Progenitor cell of endocrine pancreas (in vitro differentiated cells): ENCODE data around the gene PCDH20. TPM values are rescaled to one million over a fixed set of nuclear protein-coding genes. Genes with fewer than 3 reads are reported as not detected.
A peak's percentile ranks its signal among the peaks of the same experiment; 100 is the strongest.

Experiments
- DNase-seq: peaks from one replicate; pipeline ENCODE4 v3.0.0; 2021; ENCODE audit warnings: low spot score; ENCODE audit not compliant: unreplicated experiment
- H3K27ac Mint-ChIP-seq: 2 replicates; pipeline ENCODE4 v1.8.0; 2021; ENCODE audit warnings: mild to moderate bottlenecking, moderate library complexity, mixed read lengths
- H3K27me3 Mint-ChIP-seq: 2 replicates; pipeline ENCODE4 v1.8.0; 2021; ENCODE audit warnings: mixed read lengths
- H3K36me3 Mint-ChIP-seq: 2 replicates; pipeline ENCODE4 v1.8.0; 2022; ENCODE audit warnings: mixed read lengths; ENCODE audit not compliant: insufficient read depth
- H3K4me1 Mint-ChIP-seq: 2 replicates; pipeline ENCODE4 v1.8.0; 2021; ENCODE audit warnings: low read depth, mixed read lengths
- H3K4me3 Mint-ChIP-seq: 2 replicates; pipeline ENCODE4 v1.8.0; 2021; ENCODE audit warnings: low read depth, mild to moderate bottlenecking, moderate library complexity, mixed read lengths
- H3K9me3 Mint-ChIP-seq: 2 replicates; pipeline ENCODE4 v1.8.0; 2021; ENCODE audit warnings: low read depth, mixed read lengths
- CTCF ChIP-seq: fragments of 200-600 bp; sonication (generic); IDR thresholded peaks from one replicate; pipeline ENCODE4 v1.5.0; 2021; ENCODE audit warnings: antibody characterized with exemption, mild to moderate bottlenecking; ENCODE audit not compliant: unreplicated experiment
- total RNA-seq: library from RNA; stranded (reverse); gene quantifications from 2 replicates; pipeline ENCODE4 v1.2.1, GENCODE V29; 2021

The PCDH20 gene
- total RNA-seq, 1 donor from 2014 or later = 22.7 TPM

GRCh38 chr13:61417086-61417570, 1.5 kb upstream of the PCDH20 start:
- DNase-seq = no peak
- Mint-ChIP-seq H3K27ac (peak overlapping the region; percentile 43), H3K36me3 (peaks cover 5% of the 10 kb centered on the region), H3K27me3 (no peaks in the 10 kb centered on the region), H3K4me3 (peak overlapping the region; percentile 15), H3K9me3 (no peaks in the 10 kb centered on the region), H3K4me1 (peaks cover 36% of the 10 kb centered on the region)
- no peak for TF ChIP-seq CTCF

GRCh38 chr13:61415058-61415721, 459 bp downstream of the PCDH20 start:
- Mint-ChIP-seq H3K27me3 (no peaks in the 10 kb centered on the region), H3K9me3 (no peaks in the 10 kb centered on the region), H3K27ac (peak overlapping the region; percentile 95), H3K36me3 (peaks cover 5% of the 10 kb centered on the region), H3K4me3 (peak overlapping the region; percentile 99), H3K4me1 (peaks cover 36% of the 10 kb centered on the region)
- TF ChIP-seq CTCF = no peak
- peak; percentile 62 for DNase-seq

- Mint-ChIP-seq H3K4me3 (peak overlapping the region; percentile 99), H3K36me3 (peaks cover 5% of the 10 kb centered on the region), H3K27me3 (no peaks in the 10 kb centered on the region), H3K27ac (peak overlapping the region; percentile 95), H3K9me3 (no peaks in the 10 kb centered on the region), H3K4me1 (peaks cover 38% of the 10 kb centered on the region)
- no peak for TF ChIP-seq CTCF
- DNase-seq = no peak
Observed at GRCh38 chr13:61414686-61415057, 977 bp downstream of the PCDH20 start.

GRCh38 chr13:61413572-61414535, 1.8 kb downstream of the PCDH20 start:
- no peaks in the 10 kb centered on the region for H3K27me3 Mint-ChIP-seq
- DNase-seq = peak; percentile 14
- H3K27ac Mint-ChIP-seq = peak overlapping the region; percentile 95
- H3K4me1 Mint-ChIP-seq = peaks cover 38% of the 10 kb centered on the region
- TF ChIP-seq CTCF = no peak
- H3K4me3 Mint-ChIP-seq = peak overlapping the region; percentile 99
- no peaks in the 10 kb centered on the region for H3K9me3 Mint-ChIP-seq
- H3K36me3 Mint-ChIP-seq = peaks cover 5% of the 10 kb centered on the region

GRCh38 chr13:61410669-61411297, 4.9 kb downstream of the PCDH20 start:
- Mint-ChIP-seq H3K4me1 (peaks cover 22% of the 10 kb centered on the region), H3K27ac (no peak overlapping the region)

More at GRCh38 chr13:61410669-61411297, 4.9 kb downstream of the PCDH20 start:
- Mint-ChIP-seq H3K27me3 (no peaks in the 10 kb centered on the region), H3K36me3 (peaks cover 5% of the 10 kb centered on the region), H3K4me3 (no peak overlapping the region), H3K9me3 (no peaks in the 10 kb centered on the region)
- no peak for DNase-seq
- peak; percentile 84 for TF ChIP-seq CTCF
